GM18867 (cell line): ENCODE data around the gene CA10.

Experiments used
- ATAC-seq: cut with Tn5 transposase; IDR thresholded peaks from one replicate; pipeline ENCODE4 v1.9.1; 2021; ENCODE audit warnings: mild to moderate bottlenecking, moderate library complexity; ENCODE audit not compliant: unreplicated experiment

The CA10 gene

DNA sequence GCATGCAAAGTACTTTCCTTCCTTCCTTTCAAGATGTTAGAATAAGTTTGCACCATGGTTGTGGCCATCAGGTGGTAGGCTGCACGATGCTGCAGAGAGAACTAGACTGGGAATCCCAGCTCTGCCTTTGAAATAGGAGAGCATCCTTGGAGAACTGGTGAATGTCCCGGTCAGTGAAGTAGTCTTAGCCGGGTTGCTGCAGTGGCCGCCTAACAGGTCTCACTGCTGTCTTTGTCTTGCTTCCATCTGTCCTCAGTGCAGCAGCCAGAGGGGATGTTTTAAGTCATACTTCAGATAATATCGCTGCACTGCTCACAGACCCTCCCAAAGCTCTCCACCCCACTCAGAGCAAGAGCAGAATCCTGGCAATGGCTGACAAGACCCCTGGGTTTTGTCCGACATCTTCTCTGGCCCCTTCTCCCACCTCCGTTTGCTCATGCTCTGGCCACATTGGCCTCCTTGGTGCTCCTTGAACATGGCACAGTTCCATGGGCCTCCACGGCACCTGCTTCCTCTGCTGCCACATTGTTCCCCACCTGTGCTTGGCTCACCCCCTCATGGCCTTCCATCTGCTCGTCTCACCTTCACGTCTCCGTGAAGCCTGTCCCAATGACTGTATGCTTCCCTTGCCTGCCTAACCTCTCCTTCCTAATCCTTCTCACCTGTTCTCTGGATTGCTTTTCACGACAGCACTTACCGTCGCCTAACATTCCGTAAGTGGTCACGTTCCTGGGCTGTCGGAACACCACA lies 458.3 kb downstream of the CA10 start:
- ATAC-seq: no peak

DNA sequence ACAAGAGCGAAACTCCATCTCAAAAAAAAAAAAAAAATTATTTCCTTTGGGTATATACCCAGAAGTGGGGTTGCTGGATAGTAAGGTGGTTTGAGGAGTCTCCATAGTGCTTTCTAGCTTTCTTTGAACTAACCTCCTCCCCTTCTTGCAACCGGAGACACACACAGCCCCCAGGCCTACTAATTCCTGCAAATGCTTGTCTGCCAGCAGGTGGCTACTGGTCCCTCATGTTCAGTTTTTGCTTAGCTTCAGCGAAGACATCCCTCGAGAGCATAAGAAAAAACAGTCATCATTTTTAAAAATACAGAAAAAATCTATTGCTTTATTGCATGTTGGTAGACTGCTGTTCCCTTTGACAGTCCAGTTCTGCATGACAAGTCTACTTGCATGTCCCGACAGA lies 459.2 kb downstream of the CA10 start:
- no peak for ATAC-seq

DNA sequence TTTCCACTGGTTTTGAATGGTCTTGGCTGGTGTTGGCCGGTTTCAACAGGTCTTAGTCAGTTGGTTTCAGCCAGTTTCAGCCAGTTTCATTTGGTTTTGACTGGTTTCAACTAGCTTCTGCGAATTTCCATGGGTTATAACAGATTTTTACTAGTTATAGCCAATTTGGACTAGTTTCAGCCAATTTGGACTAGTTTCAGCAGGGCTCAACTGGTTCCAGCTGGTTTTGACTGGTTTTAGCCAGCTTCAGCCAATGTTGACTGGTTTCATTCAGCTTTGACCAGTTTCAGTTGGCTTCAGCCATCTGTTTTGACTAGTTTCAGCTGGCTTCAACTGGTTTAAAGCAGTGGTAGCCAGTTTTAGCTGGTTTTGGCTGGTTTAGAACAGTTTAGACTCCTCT lies 465.6 kb downstream of the CA10 start:
- ATAC-seq: no peak

DNA sequence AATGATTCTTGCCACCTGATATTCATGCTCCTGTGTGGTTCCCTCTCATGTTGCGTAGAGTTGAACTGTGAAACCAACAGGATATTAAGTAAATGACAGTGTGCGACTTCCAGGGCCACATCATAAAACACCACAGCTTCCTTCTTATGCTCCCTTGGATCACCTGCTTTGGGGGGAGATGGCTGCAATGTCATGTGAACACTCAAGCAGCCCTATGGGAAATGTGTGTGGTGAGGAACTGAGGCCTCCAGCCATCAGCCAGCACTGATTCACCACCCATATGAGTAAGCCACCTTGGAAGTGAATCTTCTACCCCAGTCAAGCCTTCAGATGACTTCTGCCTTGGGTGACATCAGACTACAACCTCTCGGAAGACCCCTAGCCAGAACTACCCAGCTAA lies 470.6 kb downstream of the CA10 start:
- no peak for ATAC-seq

DNA sequence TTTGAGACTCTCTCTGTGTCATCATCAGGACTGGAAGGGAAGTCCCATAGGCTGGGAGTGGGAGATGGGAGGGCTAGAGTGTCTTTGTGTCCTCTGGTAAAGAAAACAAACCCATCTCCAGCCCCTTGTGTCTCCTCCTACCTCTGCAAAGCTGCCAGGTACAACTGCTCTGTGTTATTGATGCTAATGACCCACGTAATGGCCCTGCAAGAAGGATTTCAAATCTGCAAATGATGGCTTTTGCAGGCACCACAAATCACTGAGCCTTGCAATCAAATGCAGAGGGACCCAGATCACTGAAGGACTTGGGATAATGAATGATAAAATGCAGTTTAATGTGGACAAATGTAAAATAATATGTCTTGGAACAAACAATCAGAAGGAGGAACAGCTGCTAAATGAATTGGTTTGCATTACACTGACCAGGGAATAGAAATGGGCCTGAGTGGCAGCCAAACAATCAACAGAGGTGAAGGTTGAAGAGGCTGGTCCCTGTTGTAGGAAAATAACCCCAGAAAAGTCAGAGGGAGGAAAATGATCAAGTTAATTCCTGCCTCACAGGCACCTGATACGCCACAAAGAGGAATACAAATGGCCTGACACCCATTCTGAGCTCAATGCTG lies 473.1 kb downstream of the CA10 start:
- ATAC-seq: no peak

DNA sequence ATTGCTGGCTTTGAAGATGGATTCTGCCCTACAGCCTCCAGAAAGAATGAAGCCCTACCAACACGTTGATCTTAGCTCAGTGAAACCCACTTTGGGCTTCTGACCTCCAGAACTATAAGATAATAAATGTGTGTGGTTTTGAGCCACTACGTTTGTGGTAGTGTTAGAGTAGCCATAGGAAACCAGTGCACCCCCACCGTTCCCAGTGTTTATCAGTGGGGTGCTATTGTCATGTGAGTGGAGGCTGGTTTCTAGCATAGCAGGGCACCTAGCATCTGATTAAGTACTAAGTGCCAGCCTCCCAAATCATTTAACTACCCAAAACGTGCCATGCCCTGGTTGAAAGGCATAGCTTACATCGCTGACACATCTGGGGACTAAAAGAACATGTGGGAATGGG lies 474.3 kb downstream of the CA10 start:
- no peak for ATAC-seq

DNA sequence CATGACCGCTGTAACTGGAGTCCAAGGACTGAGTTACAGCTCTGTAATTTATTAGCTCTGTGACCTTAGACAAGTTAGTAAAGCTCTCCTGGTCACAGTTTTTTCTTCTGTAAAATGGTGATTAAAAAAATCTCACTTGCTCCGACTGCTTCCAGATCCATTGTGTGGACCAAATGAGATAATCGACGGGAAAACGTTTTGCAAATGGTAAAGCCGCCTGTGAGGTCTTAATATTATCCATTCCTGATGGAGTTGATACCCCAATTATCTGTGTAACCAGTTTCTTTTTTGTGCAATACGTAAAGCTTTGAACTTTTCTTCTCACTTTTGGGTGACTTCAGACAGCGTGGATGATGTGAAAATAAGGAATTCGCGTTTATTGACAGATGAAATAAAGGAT lies 475.2 kb downstream of the CA10 start:
- no peak for ATAC-seq

DNA sequence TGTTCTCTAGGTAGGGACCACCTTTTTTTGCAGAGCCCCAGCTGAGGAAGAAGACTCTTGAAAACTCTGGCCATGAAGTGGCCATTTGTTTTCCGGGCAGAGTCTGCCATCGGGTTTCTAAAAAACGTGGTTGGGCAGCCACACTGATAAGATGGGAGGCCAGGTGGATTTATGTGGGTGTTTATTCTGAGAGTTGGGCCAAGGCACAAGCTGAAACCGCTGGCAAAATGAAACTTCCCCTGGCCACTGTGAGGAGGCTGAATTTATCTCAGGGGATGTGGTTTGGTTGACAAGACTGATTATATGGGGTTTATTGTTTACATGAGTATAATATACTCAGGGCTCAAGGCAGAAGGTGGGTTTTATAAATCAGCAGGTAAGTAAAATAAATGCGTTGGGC lies 476.4 kb downstream of the CA10 start:
- ATAC-seq: no peak

DNA sequence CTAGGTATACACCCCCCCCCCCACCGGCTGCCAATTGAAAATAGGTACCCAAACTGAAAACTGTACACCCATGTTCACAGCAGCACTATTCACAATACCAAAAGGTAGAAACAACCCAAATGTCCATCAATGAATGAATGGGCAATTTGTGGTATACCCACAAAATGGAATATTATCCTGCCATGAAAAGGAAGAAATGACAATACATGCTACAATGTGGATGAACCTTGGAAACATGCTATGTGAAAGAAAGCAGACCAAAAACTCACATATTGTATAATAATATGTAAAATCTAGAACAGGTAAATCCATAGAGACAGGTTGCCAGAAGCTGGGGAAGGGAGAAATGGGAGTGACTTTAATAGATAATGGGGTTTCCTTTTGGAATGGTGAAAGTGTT lies 480.6 kb downstream of the CA10 start:
- no peak for ATAC-seq

DNA sequence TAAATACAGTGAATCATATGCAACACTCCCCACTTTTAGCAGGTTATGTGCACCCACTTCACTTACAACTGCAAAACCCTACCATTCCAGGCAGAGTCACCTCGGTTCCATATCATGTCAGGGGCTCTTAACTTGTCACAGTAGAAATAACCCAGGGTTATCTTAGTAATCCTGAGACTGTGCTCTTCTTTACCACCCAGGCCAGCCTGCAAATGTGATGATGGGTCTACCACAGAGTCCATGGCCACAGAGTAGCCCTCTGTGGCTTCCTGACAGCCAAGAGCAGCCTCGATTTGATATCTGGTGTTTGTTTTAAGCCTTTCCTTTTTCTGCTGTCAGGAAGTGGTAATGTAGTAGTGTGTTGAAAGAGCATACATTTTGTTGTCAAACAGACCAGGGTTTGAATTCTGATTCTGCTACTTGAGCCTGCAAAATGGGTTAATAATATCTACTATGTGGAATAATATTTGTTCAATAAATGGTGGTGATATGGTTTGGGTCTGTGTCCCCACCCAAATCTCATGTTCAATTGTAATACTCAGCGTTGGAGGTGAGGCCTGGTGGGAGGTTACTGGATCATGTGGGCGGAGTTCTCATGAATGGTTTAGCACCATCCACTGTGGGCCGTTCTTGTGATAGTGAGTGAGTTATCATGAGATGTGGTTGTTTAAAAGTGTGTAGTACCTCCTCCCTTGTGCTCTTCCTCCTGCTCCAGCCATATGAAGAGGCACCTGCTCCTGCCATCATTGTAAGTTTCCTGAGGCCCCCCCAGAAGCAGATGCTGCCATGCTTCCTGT lies 481.6 kb downstream of the CA10 start:
- ATAC-seq: no peak

DNA sequence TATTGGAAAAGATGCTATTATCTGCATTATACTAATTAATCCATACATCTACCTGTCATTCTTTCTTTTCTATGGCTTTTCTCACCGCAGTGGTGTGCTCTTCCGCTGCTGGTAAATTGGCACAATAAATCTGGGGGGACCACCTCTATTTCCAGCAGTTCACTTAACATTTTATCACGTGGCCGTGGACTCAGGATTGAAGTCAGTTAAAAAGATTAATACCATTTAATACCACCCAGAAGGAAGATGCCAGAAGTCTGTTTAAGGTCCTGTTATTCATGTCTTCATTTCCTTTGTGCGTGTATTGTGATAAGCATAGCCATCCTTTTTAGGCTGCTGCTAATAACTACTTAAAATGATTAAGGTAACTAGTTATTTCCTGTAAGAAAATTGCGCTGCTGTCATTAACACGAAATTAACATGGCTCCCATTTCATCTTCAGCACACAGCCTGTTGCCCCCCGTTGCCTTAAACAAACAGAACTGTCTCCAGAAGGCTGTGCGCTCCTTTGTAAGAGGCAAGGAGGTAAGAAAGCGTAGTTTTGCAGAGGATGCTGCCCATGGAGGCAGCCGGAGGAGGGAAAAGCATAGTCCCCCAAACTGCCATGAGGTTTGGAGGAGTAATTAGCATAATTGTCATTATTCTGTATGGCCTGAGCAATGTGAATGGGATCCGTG lies 483.8 kb downstream of the CA10 start:
- ATAC-seq: no peak

DNA sequence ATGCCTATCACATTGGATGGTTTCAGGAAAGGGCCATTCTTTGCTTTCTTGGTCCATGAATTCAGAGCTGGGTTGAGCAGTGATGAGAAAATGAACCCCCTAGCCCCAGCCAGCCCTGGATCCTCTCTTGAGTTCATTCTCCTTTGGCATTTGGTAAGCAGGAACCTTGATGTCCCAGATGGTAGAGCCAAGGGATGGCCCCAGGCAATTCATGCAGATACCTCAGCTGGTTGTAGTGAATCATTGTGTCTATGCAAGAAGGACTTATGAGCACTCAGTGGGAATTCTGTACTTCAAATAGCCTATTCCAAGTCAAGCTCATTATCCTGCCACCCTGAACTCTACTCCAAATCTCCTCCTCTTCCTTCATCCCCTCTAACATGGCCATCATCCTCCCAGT lies 485.4 kb downstream of the CA10 start:
- ATAC-seq: no peak

DNA sequence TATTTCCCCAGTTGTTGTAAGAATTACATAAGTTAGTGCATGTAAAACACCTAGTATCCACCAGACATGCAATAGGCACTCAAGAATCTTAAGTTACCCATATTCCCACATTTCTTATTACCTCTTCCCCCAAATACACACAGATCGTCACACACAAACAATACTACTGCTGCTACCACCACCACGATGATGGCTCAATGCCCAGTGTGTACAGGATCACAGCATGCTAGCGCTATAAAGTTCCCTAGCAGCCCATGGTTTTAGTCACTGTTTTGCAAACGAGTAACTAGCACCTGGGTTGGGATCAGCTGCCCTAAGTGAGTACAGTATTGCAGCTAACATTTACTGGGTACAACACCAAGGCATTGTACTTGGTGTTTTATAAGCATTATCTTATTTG lies 486.4 kb downstream of the CA10 start:
- ATAC-seq: no peak

DNA sequence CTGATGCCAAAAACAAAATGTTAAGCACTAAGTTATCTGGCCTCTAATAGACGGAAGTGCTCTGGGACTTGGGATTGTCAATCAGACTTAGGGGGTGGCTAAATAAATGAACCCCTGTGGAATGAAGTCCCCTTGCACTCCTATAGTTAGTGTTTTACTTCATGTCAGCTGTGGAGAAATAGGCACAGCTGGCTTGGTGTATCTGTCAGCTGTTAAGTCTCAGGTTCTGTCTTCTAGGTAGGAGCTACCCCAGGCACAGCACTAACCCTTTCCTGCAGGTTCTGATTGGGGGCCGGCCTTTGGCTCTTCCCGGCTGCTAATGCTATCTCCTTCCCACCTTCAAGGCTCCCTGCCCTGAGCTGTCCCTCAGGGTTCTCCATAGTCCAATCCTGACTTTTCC lies 487.6 kb downstream of the CA10 start:
- no peak for ATAC-seq

DNA sequence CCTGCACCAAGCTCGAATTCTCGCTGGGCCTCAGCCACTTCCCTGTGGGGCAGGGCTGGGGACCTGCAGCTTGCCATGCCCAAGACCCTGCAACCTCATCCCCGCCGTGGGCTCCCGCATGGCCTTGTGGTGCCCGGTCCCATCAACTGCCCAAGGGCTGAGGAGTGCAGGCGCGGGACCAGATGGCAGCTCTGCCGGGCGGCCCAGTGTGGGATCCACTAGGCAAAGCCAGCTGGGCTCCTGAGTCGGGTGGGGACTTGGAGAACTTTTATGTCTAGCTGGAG lies 489.6 kb downstream of the CA10 start:
- ATAC-seq: no peak

DNA sequence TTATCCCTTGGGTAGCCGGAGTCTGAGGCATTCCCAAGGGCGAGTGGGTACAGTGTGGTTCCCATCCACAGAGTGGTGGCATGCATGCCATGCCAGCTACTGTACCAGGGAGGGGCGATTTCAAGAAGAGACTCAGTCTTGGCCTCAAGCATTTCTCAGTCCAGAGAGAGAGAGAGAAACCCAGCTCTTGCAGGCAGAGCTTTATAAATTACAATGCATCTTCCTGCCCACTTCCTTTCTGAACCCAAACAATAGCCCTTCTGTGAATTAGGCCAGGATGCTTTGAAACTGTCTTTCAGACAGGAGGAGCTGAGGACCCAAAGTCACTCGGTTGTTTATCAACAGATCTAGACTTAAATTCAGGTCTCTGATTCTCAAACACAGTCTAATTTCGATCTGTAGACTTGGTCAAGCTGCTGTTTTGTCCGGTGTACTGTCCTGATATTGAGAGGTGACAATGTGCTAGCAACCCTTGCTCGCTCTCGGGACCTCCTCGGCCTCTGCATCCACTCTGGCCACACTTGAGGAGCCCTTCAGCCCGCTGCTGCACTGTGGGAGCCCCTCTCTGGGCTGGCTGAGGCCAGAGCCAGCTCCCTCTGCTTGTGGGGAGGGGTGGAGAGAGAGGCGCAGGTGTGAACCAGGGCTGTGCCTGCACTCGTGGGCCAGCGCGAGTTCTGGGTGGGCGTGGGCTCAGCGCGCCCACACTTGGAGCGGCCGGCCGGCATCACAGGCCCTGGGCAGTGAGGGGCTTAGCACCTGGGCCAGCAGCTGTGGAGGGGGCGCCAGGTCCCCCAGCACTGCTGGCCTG lies 490.2 kb downstream of the CA10 start:
- no peak for ATAC-seq

DNA sequence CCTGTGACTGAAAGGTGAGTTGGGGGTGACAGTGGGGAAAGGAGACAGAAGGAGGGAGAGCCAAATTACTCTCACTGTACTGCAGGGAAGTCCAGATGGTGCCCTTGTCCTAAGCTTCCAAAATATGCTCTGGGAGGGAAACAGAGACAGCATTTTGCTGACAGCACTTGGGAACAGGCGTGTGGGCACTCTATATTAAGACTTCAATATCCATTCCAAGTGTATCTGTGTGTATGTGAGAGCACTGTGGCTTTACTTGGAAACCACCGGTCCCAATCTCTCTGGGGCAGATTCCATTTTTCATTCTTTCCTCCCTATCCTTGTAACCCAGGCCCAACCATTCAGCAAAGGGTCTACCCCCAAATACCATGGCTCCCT lies 490.8 kb downstream of the CA10 start:
- ATAC-seq: no peak

DNA sequence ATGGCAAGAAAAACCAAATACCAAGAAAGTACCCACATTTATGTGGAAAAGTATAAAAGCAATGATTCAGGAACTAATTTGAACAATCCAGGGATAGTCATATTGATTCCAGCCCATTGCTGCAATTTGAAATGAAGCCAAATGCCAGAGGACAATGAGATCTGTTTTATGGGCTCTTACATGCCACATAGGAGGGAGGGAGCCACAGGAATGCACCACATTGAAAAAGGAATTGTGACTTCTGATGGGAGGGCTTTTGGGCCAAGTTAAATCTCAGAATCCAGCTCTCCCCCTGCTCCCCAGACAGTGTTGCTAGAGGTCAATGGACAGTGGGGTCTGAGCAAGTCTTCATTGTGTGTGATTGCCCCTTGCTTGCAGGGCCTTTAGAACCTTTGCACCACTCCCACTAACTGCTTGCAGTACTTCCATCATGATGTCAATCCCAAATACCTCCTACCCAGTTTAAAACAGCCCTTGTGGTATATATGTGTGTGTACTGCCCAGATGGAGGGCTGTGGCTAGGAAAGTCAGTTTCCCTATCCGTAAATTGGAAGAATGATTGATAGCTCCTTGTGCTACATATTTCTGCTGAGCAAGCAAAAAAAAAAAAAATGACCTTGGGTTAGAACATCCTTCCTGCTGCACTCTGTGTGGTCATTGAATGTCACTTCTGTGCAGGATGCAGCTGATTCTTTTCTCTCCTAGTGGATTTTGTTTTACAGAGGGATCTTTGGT lies 491.4 kb downstream of the CA10 start:
- no peak for ATAC-seq

DNA sequence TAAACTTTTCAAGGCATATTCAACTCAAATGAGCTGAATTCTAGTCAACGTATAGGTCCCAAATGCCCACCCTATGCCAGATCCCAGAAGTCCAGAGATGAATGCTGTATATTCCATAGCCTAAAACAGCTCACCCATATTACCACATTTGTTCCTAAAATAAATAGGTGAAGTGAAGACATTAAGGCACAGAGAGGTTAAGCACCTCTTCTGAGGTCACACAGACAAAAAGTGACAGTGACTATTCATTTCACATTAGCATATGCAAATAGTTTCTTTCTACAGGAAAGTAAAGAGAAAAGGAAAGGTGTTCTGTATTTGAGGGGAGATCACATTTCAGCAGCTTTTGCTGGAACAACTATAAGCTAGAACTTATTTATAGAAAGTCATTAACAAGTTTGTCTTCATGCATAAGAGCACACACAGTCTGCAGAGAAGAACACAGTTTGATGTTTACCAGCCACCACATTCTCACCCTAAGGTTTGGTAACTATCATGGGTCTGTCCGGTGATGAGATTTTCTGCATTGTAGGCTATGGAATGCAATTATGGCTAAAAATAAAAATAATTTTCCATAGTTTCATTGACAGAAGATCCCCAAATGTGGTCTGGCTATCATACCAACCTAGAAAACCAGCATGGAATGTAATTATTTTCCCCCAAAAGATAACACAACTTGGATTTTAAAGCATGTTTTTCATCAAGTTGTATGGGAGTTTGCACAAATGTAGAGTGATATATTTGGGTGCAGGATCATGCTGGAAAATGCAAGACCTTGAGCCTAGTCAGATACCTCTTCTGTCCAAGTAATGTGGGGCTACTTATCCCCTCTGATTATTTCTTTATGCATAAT lies 496.1 kb downstream of the CA10 start:
- no peak for ATAC-seq
